H1 (cell line): ENCODE results near the gene HADHB. TPM values are rescaled to one million over a fixed set of nuclear protein-coding genes. Genes with fewer than 3 reads are reported as not detected.

ENCODE experiments used
- CTCF ChIA-PET: fragments of 300-600 bp; sonication (Branson Sonifier 250); formaldehyde crosslinking; loops from one replicate; lab custom pipeline; 2021; ENCODE audit not compliant: partially characterized antibody; lab: Charles Lee
- POLR2A ChIA-PET: fragments of 300-600 bp; sonication (Branson Sonifier 250); formaldehyde crosslinking; loops from one replicate; lab custom pipeline; 2021; ENCODE audit warnings: inconsistent platforms; ENCODE audit not compliant: partially characterized antibody; lab: Charles Lee
- DNase-seq, 2 experiments: peaks; one replicate each; pipeline versions ENCODE4 v3.0.0 to v3.0.0-alpha.2; 2010 to 2022; ENCODE audit warnings: low spot score in 2 of 2, low read depth in 1 of 2, mixed read lengths in 1 of 2
- FAIRE-seq: peaks from 2 replicates; lab custom pipeline; 2011; peaks lifted over from hg19 to GRCh38; lab: Jason Lieb, UNC
- H2AFZ ChIP-seq: 2 replicates; pipeline ENCODE4 v1.8.1; 2012; ENCODE audit warnings: low read length, inconsistent platforms
- H2AK5ac ChIP-seq: 2 replicates; pipeline ENCODE4 v1.6.1; 2013; ENCODE audit warnings: low read depth, low read length
- H2BK120ac ChIP-seq: replicated peaks from 2 replicates; pipeline ENCODE3; 2013; ENCODE audit warnings: low read depth, low read length, inconsistent platforms
- H2BK12ac ChIP-seq: 2 replicates; pipeline ENCODE4 v1.6.1; 2013; ENCODE audit warnings: low read depth, low read length
- H2BK15ac ChIP-seq: 2 replicates; pipeline ENCODE4 v1.6.1; 2013; ENCODE audit warnings: low read length
- H2BK20ac ChIP-seq: 2 replicates; pipeline ENCODE4 v1.6.1; 2013; ENCODE audit warnings: low read length
- H2BK5ac ChIP-seq: 2 replicates; pipeline ENCODE4 v1.6.1; 2013; ENCODE audit warnings: low read depth, low read length
- H3K14ac ChIP-seq: 2 replicates; pipeline ENCODE4 v1.6.1; 2013; ENCODE audit warnings: inconsistent platforms; ENCODE audit not compliant: insufficient read length
- H3K18ac ChIP-seq: 2 replicates; pipeline ENCODE4 v1.6.1; 2013; ENCODE audit warnings: low read length; ENCODE audit errors: extremely low read depth
- H3K23ac ChIP-seq: 2 replicates; pipeline ENCODE4 v1.6.1; 2013; ENCODE audit warnings: inconsistent platforms; ENCODE audit not compliant: insufficient read length
- H3K23me2 ChIP-seq: 2 replicates; pipeline ENCODE4 v1.6.1; 2013; ENCODE audit warnings: low read depth, low read length
- H3K27ac ChIP-seq: 2 replicates; pipeline ENCODE4 v1.6.1; 2011; ENCODE audit warnings: low read depth, low read length, inconsistent platforms
- H3K27me3 ChIP-seq, 4 experiments: replicated peaks in 1 of 4; 1 replicate in 1 of 4; 2 replicates in 3 of 4; pipeline versions ENCODE4 v1.6.1 to v1.8.1; 2011 to 2013; ENCODE audit warnings: low read length in 3 of 4, mild to moderate bottlenecking in 3 of 4, inconsistent platforms in 2 of 4, mixed read lengths in 2 of 4, moderate library complexity in 1 of 4; ENCODE audit not compliant: control insufficient read depth in 3 of 4, insufficient read depth in 3 of 4; ENCODE audit errors: extremely low read depth in 1 of 4
- H3K36me3 ChIP-seq, 4 experiments: 2 replicates each; pipeline versions ENCODE4 v1.6.1 to v1.8.1; 2011 to 2013; ENCODE audit warnings: mild to moderate bottlenecking in 4 of 4, low read length in 3 of 4, moderate library complexity in 2 of 4, control low read depth in 1 of 4, inconsistent platforms in 1 of 4; ENCODE audit not compliant: insufficient read depth in 4 of 4, control insufficient read depth in 2 of 4
- H3K4ac ChIP-seq: replicated peaks from 2 replicates; pipeline ENCODE3; 2013; ENCODE audit warnings: low read length, low read depth, mixed read lengths, inconsistent platforms; ENCODE audit not compliant: insufficient read length
- H3K4me1 ChIP-seq, 4 experiments: replicated peaks in 1 of 4; 1 replicate in 1 of 4; 2 replicates in 3 of 4; pipeline versions ENCODE4 v1.6.1 to v1.8.1; 2011 to 2013; ENCODE audit warnings: low read length in 3 of 4, inconsistent platforms in 2 of 4, mixed read lengths in 1 of 4; ENCODE audit not compliant: insufficient read depth in 4 of 4, control insufficient read depth in 3 of 4
- H3K4me2 ChIP-seq, 2 experiments: 2 replicates each; pipeline versions ENCODE4 v1.6.1 to v1.8.1; 2011 to 2013; ENCODE audit warnings: low read depth in 2 of 2, low read length in 2 of 2, control low read depth in 1 of 2, inconsistent platforms in 1 of 2, mild to moderate bottlenecking in 1 of 2; ENCODE audit not compliant: insufficient read depth in 1 of 2
- H3K4me3 ChIP-seq, 4 experiments: fragments of 200-600, 300-600 bp in 1 of 4; sonication (generic), shearing (Covaris generic), sonication (Bioruptor Twin) in 1 of 4; 2 replicates each; pipeline versions ENCODE4 v1.5.1 to v1.8.1; 2011 to 2016; ENCODE audit warnings: low read length in 4 of 4, low read depth in 3 of 4, control low read depth in 2 of 4, inconsistent platforms in 2 of 4, mild to moderate bottlenecking in 2 of 4, mixed read lengths in 1 of 4, moderate library complexity in 1 of 4; ENCODE audit not compliant: insufficient read depth in 2 of 4; ENCODE audit errors: extremely low read depth in 1 of 4
- H3K56ac ChIP-seq: replicated peaks from 2 replicates; pipeline ENCODE3; 2013; ENCODE audit warnings: low read depth, mild to moderate bottlenecking, mixed read lengths, low read length, inconsistent platforms; ENCODE audit not compliant: insufficient read length
- H3K79me1 ChIP-seq: 2 replicates; pipeline ENCODE4 v1.6.1; 2013; ENCODE audit warnings: low read depth, low read length, control low read depth
- H3K79me2 ChIP-seq, 2 experiments: 2 replicates each; pipeline versions ENCODE4 v1.6.1 to v1.8.1; 2012 to 2013; ENCODE audit warnings: low read length in 2 of 2, mild to moderate bottlenecking in 2 of 2, inconsistent platforms in 1 of 2; ENCODE audit not compliant: insufficient read depth in 2 of 2, control insufficient read depth in 1 of 2
- H3K9ac ChIP-seq, 4 experiments: replicated peaks in 1 of 4; 1 replicate in 1 of 4; 2 replicates in 3 of 4; pipeline versions ENCODE4 v1.6.1 to v1.8.1; 2011 to 2013; ENCODE audit warnings: low read depth in 3 of 4, low read length in 3 of 4, control low read depth in 2 of 4, mild to moderate bottlenecking in 2 of 4, moderate library complexity in 2 of 4, inconsistent platforms in 1 of 4; ENCODE audit errors: extremely low read depth in 1 of 4
- H3K9me3 ChIP-seq, 2 experiments: 2 replicates each; pipeline versions ENCODE4 v1.6.1 to v1.8.1; 2012 to 2013; ENCODE audit warnings: mild to moderate bottlenecking in 2 of 2, moderate library complexity in 2 of 2, control low read depth in 1 of 2, inconsistent platforms in 1 of 2, low read depth in 1 of 2, low read length in 1 of 2, mixed read lengths in 1 of 2; ENCODE audit not compliant: insufficient read depth in 2 of 2
- H4K20me1 ChIP-seq, 2 experiments: replicated peaks in 1 of 2; 2 replicates each; pipeline versions ENCODE3 to v1.8.1; 2011 to 2013; ENCODE audit warnings: inconsistent platforms in 2 of 2, low read length in 2 of 2, mild to moderate bottlenecking in 1 of 2; ENCODE audit not compliant: insufficient read depth in 2 of 2, control insufficient read depth in 1 of 2
- H4K5ac ChIP-seq: 2 replicates; pipeline ENCODE4 v1.6.1; 2013; ENCODE audit warnings: low read length, low read depth, mixed read lengths, inconsistent platforms; ENCODE audit not compliant: insufficient read length
- H4K8ac ChIP-seq: 2 replicates; pipeline ENCODE4 v1.8.0; 2013; ENCODE audit warnings: mild to moderate bottlenecking, moderate library complexity, low read length, inconsistent platforms; ENCODE audit not compliant: insufficient read depth; ENCODE audit errors: extremely low read depth
- H4K91ac ChIP-seq: replicated peaks from 2 replicates; pipeline ENCODE3; 2013; ENCODE audit warnings: low read length, mixed read lengths, inconsistent platforms; ENCODE audit not compliant: insufficient read length
- CREB1 ChIP-seq: IDR thresholded peaks from 2 replicates; pipeline ENCODE4 v1.6.1; 2012; ENCODE audit warnings: inconsistent platforms
- HDAC6 ChIP-seq: IDR thresholded peaks from one replicate; pipeline ENCODE4 v1.7.1; 2012; ENCODE audit warnings: low read depth, mild to moderate bottlenecking, inconsistent platforms, low read length, moderate library complexity
- KDM5A ChIP-seq: fragments of 200-600 bp; IDR thresholded peaks from 2 replicates; pipeline ENCODE4 v1.7.1; 2012; ENCODE audit warnings: mild to moderate bottlenecking, low read length, inconsistent platforms, mixed read lengths
- NANOG ChIP-seq: IDR thresholded peaks from 2 replicates; pipeline ENCODE4 v1.6.1; 2011; ENCODE audit warnings: low read length, low read depth, mild to moderate bottlenecking, inconsistent platforms; ENCODE audit not compliant: insufficient read depth, poor library complexity, severe bottlenecking
- NRF1 ChIP-seq: IDR thresholded peaks from 2 replicates; pipeline ENCODE4 v1.6.1; 2011; ENCODE audit warnings: mild to moderate bottlenecking, low read depth, low read length, improper control_type of control experiment
- SIX5 ChIP-seq: IDR thresholded peaks from 2 replicates; pipeline ENCODE4 v1.6.1; 2011; ENCODE audit warnings: mild to moderate bottlenecking, low read depth, low read length
- SP1 ChIP-seq: IDR thresholded peaks from 2 replicates; pipeline ENCODE4 v1.6.1; 2011; ENCODE audit warnings: low read depth, low read length
- TAF7 ChIP-seq: optimal IDR thresholded peaks from 2 replicates; pipeline ENCODE3; 2011; ENCODE audit warnings: low read depth, mild to moderate bottlenecking, inconsistent platforms, low read length, moderate library complexity, borderline replicate concordance
- TBP ChIP-seq: IDR thresholded peaks from 2 replicates; pipeline ENCODE4 v1.6.1; 2011; ENCODE audit warnings: low read depth, low read length, improper control_type of control experiment
- TEAD4 ChIP-seq: IDR thresholded peaks from 2 replicates; pipeline ENCODE4 v1.6.1; 2012; ENCODE audit warnings: low read depth, low read length, inconsistent platforms, mixed read lengths
- YY1 ChIP-seq: IDR thresholded peaks from 2 replicates; pipeline ENCODE4 v1.6.1; 2011; ENCODE audit warnings: low read depth, mild to moderate bottlenecking, low read length
- WGBS, 2 experiments: shearing (Covaris generic) in 1 of 2; methylation state at CpG; one replicate each; pipeline versions ENCODE4 v1.1.6 to v1.1.7; 2013 to 2015; ENCODE audit warnings: low lambda C conversion rate in 2 of 2, mixed read lengths in 2 of 2, inconsistent platforms in 1 of 2, low coverage in 1 of 2, missing lambda C conversion rate in 1 of 2; ENCODE audit not compliant: insufficient replicate concordance in 2 of 2, insufficient coverage in 1 of 2, insufficient read length in 1 of 2; ENCODE audit errors: extremely low coverage in 1 of 2, missing lambda C conversion rate in 1 of 2; 5-methylcytosine and 5-hydroxymethylcytosine counted together
- polyA plus RNA-seq, 7 experiments: library from polyadenylated mRNA; depleted of rRNA in 3 of 7; stranded (reverse) in 5 of 7; unstranded in 2 of 7; fragments of >200 nt in 5 of 7; fragments of 200-250 nt in 2 of 7; gene quantifications; 1 replicate in 5 of 7; 2 replicates in 1 of 7; 4 replicates in 1 of 7; pipeline versions ENCODE4 v1.2.1 to v1.2.3, GENCODE V29; 2011 to 2013; ENCODE audit warnings: missing spikeins in 2 of 7, mixed read lengths in 2 of 7
- total RNA-seq: library from RNA; stranded (reverse); fragmentation: NEBNext Ultra II Directional; extraction: Animal tissue kit (Norgen Biotek cat#: 25700); gene quantifications from 2 replicates; pipeline ENCODE4 v1.2.1, GENCODE V29; 2021
- TF ChIP-seq, protein P1 (sequence below): IDR thresholded peaks from 2 replicates; pipeline ENCODE4 v1.6.1; 2012; ENCODE audit warnings: inconsistent platforms

The HADHB gene
- total and polyA plus RNA-seq, 2 of the 8 experiments (the other 6 are each of a cell fraction or from before 2014, with no cell fraction given): 47.7 to 52.3 TPM

DNA sequence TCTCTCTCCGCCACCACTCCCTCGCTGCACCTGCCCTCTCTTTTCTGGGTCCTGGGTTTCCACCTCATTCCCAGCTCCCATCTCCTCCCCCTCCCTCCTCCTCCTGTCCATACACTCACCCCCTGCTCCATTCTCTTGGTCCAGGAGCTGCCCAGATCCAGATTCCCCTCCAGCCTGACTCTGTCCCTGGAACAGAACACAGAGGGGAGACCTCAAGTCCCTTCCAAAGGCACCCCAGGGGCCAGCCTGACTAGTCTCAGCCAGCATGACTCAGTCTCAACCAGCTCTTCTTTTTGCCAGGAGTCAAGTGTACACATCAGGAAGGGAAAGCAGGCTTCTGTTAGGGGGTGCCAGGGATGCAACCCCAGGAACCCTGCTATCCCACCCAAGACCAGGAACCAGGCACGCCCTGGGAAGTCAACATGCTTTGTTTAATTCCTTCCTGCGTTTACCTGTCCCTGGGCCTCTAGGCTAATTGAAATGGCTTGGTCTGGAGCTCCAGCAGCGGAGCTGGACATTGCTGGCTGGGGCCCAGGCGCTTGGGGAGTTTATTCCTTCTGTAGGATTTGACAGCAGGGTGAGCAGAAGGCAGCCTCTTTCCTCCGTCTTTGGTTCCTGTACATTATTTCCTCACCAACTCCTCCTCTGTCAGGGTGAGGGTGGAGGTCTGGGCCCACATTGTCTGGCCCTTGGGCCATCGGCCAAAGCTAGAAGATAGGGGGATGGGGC lies 72.8 kb downstream of the HADHB start:
- H2AK5ac ChIP-seq: 0 out of 2 replicates have a peak overlapping the region, but pooled peaks have one; percentile 11
- H3K27me3 ChIP-seq: no peaks in the 10 kb centered on the region
- H3K79me1 ChIP-seq: no peaks in the 10 kb centered on the region
- H4K20me1 ChIP-seq: no peaks in the 10 kb centered on the region
- H2BK20ac ChIP-seq: no peak overlapping the region
- H2BK15ac ChIP-seq: peak overlapping the region; percentile 81; the same call in 1 of the 2 replicates
- H2AFZ ChIP-seq: no peak overlapping the region
- CTCF ChIA-PET: interaction anchor here (0.8 to 4.6 kb wide), 18 partner anchors 8 to 203 kb away, joined by 3 to 24 read pairs (median 4); no protein-coding TSS in a partner anchor
- FAIRE-seq: no peak
- H3K79me2 ChIP-seq: no peaks in the 10 kb centered on the region
- H3K4me1 ChIP-seq: peaks cover 0 to 7% (median 3%) of the 10 kb centered on the region in 4 experiments; a peak in 4 of 7 replicates
- H3K23me2 ChIP-seq: no peaks in the 10 kb centered on the region
- no peak overlapping the region; the same call in 1 of the 2 replicates for H3K27ac ChIP-seq
- no peaks in the 10 kb centered on the region for H3K9me3 ChIP-seq
- no peak overlapping the region for H3K4me3 ChIP-seq
- no peak overlapping the region for H3K4me2 ChIP-seq
- H2BK120ac ChIP-seq: no peak overlapping the region
- no peak overlapping the region for H3K4ac ChIP-seq
- 0 out of 2 replicates have a peak overlapping the region, but pooled peaks have one; percentile 17 for H2BK12ac ChIP-seq
- no peak overlapping the region for H3K9ac ChIP-seq
- no peak overlapping the region for H3K56ac ChIP-seq
- H2BK5ac ChIP-seq: peak overlapping the region; percentile 35; the same call in 1 of the 2 replicates
- peak overlapping the region; percentile 28; the same call in 1 of the 2 replicates for H4K8ac ChIP-seq
- H4K5ac ChIP-seq: no peak overlapping the region
- POLR2A ChIA-PET: interaction anchor here (0.7 to 5.1 kb wide), 7 partner anchors 8 to 28 kb away, joined by 3 to 35 read pairs (median 4); partner anchors contain the start of gene SELENOI
- no peak overlapping the region for H3K14ac ChIP-seq
- DNase-seq: no peak
- H3K36me3 ChIP-seq: no peaks in the 10 kb centered on the region
- H4K91ac ChIP-seq: peak overlapping the region; percentile 26
- WGBS, 2 experiments: 83% methylated on average over 8 of the region's 8 CpGs; no CpG with 5 or more reads in 1 of the 2 experiments
- H3K23ac ChIP-seq: no peak overlapping the region
- H3K18ac ChIP-seq: no peak overlapping the region; the same call in 1 of the 2 replicates
- TF ChIP-seq NANOG (no peak), TBP (no peak), NRF1 (no peak), TEAD4 (no peak), SIX5 (no peak), YY1 (no peak), KDM5A (no peak), TAF7 (no peak), SP1 (no peak), CREB1 (no peak), HDAC6 (no peak)
- TF ChIP-seq, protein P1, sequence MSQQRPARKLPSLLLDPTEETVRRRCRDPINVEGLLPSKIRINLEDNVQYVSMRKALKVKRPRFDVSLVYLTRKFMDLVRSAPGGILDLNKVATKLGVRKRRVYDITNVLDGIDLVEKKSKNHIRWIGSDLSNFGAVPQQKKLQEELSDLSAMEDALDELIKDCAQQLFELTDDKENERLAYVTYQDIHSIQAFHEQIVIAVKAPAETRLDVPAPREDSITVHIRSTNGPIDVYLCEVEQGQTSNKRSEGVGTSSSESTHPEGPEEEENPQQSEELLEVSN: no peak
